Right lung (tissue), 5 donors: ENCODE results near the gene LRP1. TPM values are rescaled to one million over a fixed set of nuclear protein-coding genes. Genes with fewer than 3 reads are reported as not detected.
A peak's percentile ranks its signal among the peaks of the same experiment; 100 is the strongest.

Source experiments
- DNase-seq, 2 donors: peaks; one replicate each; pipeline ENCODE4 v3.0.0-alpha.2; 2013
- polyA plus RNA-seq, 5 donors: library from polyadenylated mRNA; unstranded; fragments of 120-200 nt; gene quantifications; one replicate each; pipeline versions ENCODE4 v1.2.1 to v1.2.3, GENCODE V29; 2013; ENCODE audit warnings: inconsistent platforms in 1 of 5, low replicate concordance in 1 of 5; ENCODE audit not compliant: insufficient read length in 5 of 5, insufficient read depth in 1 of 5

Gene LRP1
- polyA plus RNA-seq, 5 donors = 83.7 to 168 (median 101) TPM

GRCh38 chr12:57235017-57235727 lies 106.9 kb downstream of the LRP1 start:
- peak; percentile 70 to 75 for DNase-seq

- DNase-seq = no peak
Measured at GRCh38 chr12:57235728-57236131, 107.4 kb downstream of the LRP1 start.

GRCh38 chr12:57236201-57236924 lies 108.1 kb downstream of the LRP1 start:
- no peak for DNase-seq

GRCh38 chr12:57236925-57237595 lies 108.8 kb downstream of the LRP1 start:
- no peak for DNase-seq

GRCh38 chr12:57237596-57237931 lies 109.3 kb downstream of the LRP1 start:
- DNase-seq = no peak

GRCh38 chr12:57237932-57238853 lies 109.9 kb downstream of the LRP1 start:
- DNase-seq = no peak

GRCh38 chr12:57238854-57239554 lies 110.7 kb downstream of the LRP1 start:
- peak; percentile 81 to 85 for DNase-seq

GRCh38 chr12:57239587-57240065 lies 111.3 kb downstream of the LRP1 start:
- DNase-seq = no peak

GRCh38 chr12:57240066-57240921 lies 112.0 kb downstream of the LRP1 start:
- DNase-seq = no peak

- no peak for DNase-seq
Measured at GRCh38 chr12:57240926-57241401, 112.7 kb downstream of the LRP1 start.

- no peak for DNase-seq
Measured at GRCh38 chr12:57241402-57242310, 113.4 kb downstream of the LRP1 start.

- no peak for DNase-seq
Measured at GRCh38 chr12:57242329-57242690, 114.0 kb downstream of the LRP1 start.

- no peak for DNase-seq
Measured at GRCh38 chr12:57242691-57243454, 114.6 kb downstream of the LRP1 start.

- DNase-seq = peak; percentile 59 to 62
Measured at GRCh38 chr12:57243521-57244311, 115.4 kb downstream of the LRP1 start.

- no peak for DNase-seq
Measured at GRCh38 chr12:57244312-57244696, 116.0 kb downstream of the LRP1 start.

GRCh38 chr12:57247041-57247440 lies 118.8 kb downstream of the LRP1 start:
- no peak for DNase-seq
